Measurements from ENCODE around the gene MCM9.

The MCM9 gene

GRCh38 chr6:118934461-118935330 lies at the start of gene MCM9:
Gene MCM9 (minus strand): TSS chr6:118935159. CDS start chr6:118931723, 3,436 bp downstream.
- peak; percentile 83 for DNase-seq

DNA sequence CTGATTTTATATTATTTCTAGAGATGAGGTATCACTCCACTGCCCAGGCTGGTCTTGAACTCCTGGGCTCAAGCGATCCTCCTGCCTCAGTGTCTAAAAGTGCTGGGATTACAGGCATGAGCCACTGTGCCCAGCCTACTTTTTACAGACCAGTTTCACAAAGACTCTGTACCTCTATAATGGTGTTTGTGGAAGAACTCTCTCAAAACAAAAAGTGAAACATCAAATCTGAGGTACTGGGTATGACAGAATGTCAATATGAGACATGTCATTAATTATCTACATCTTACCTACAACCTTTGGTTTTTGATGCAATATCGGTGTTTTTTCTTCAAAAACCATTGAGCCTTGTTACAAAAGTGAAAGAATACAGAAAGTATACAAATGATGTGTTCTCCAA lies 49.4 kb upstream of the MCM9 start:
- DNase-seq = no peak

DNA sequence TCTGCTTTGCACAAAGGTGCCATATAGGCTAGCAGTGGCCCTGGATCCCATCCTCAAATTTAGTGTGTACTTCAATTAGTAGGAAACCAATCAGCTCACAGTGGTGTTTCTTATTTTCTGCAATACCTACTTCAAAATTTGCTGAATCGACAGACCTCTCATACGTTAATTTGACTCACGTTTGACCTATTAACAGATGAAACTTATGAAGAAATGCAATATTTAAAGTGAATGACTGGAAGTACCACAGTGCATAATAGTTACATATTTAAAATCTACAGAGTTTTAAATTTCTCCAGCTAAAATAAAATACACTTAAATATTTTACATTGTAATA lies 47.6 kb upstream of the MCM9 start:
- DNase-seq = no peak

- no peak for DNase-seq
Measured at GRCh38 chr6:118981884-118982574, 47.1 kb upstream of the MCM9 start.

DNA sequence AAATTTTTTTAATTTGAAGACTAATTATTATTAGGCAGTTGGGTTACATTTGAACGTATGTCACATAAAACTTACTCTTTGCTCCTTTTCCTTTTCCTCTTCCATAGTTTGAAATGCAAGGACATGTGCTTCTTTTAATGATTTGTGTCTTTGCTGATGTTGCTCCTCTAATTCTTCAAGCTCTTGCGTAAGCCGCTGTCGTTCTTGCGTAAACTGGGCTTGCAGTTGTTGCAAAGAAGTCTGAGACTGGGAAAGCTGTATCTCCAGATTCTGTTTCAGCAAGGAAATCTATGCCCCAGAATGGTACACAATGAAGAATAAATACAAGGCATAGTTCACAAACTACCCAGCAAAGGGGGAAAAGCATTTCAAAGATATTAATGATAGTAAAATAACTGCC lies 45.1 kb upstream of the MCM9 start:
- no peak for DNase-seq

- no peak for DNase-seq
Measured at GRCh38 chr6:118974790-118975189, 39.8 kb upstream of the MCM9 start.

GRCh38 chr6:118971682-118972081 lies 36.7 kb upstream of the MCM9 start:
- DNase-seq = no peak

GRCh38 chr6:118970866-118971265 lies 35.9 kb upstream of the MCM9 start:
- no peak for DNase-seq

GRCh38 chr6:118968416-118968815 lies 33.5 kb upstream of the MCM9 start:
- no peak for DNase-seq

DNA sequence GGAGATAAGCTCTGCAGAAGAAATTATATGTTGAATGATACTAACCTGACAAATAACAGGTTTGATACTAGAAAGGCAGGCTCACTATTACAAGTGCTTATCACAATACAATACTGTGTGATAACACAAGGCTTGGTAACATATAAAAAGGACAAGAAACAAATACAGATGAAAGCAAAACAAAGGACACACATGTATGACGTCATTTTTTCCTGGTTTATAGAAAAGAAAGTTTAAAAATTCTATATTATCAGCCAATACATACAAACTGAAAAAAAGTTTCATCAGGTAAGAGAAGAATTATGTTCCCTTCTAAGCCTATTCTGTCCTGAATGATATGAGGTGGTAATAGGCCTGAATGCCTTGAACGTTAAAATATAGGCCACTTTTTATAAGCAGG lies 32.3 kb upstream of the MCM9 start:
- no peak for DNase-seq

DNA sequence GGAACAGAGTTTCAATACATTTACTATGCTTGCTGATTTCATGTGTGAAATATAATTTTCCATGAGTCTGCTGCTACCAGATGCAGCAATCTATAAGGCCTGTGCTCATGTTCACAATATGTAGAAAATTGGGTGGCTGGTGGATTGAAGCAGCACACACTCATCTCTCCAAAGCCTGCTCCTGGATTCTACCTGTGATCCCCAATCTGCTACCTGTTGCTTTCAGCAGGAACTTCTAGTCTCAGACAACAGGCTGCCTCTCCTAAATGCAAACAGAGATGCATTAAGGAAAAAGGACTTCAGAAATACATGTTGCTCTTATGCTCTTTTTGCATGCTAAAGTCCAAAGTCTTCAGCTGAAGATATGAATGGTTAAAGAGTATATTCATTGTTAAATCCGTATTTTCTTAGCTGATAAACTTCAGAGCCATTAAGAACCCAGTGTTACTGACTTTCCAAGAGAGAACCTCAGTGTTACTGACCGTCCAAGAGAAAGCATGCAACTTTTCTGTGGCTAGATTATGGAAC lies 30.9 kb upstream of the MCM9 start:
- DNase-seq = no peak

- DNase-seq = no peak
Measured at GRCh38 chr6:118965371-118965770, 30.4 kb upstream of the MCM9 start.

DNA sequence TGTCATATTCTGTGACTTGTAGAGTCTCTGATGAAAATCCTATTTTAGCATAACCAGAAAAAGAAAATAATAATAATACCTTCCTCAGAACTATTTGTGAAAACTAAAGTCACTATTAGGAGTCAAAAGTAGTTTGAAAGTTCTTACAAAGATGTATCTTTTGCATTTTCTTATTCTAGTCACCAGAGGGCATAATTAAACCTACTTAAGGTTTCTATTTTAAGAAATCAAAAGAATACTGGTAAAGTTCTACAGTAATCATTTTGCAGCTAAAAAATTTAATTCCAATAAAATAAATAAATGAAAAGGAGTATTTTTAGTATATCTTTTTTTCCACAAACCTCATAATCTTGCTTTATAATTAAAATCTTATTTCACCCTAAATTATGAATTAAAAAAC lies 28.0 kb upstream of the MCM9 start:
- no peak for DNase-seq

- DNase-seq = no peak
Measured at GRCh38 chr6:118959903-118960302, 24.9 kb upstream of the MCM9 start.

DNA sequence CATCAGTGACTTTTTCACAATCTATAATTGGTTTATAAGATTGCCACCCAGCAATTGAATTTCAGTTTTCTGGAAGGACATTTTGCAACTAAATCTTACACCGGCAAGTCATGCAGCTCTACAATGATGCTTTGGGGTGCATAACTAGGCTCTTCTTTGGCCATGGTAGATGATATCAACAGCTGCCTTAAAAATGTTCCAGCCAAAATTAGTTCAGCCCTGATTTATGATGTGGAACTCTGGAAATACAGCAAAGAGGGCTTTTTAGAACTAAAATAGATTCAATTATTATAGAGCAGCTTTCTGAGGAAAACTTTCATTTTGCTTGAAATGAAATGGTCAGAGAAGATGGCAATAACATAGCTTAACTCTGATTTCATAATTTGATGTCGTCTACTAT lies 18.4 kb upstream of the MCM9 start:
- no peak for DNase-seq

DNA sequence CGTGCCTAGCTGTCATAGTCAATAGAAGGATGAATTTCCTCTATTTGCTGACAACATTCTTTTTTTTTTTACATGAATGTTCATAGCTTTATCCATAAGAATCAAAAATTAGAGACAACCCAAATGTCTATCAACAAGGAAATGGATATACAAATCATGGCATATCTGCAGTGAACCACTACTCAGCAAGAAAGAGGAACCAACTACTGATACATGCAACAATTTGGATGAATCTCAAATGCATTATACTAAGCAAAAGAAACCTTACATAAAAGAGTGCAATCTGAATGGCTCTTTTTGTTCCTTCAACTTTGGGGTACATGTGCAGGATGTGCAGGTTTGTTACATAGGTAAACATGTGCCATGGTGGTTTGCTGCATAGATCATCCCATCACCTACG lies 17.7 kb upstream of the MCM9 start:
- DNase-seq = no peak

DNA sequence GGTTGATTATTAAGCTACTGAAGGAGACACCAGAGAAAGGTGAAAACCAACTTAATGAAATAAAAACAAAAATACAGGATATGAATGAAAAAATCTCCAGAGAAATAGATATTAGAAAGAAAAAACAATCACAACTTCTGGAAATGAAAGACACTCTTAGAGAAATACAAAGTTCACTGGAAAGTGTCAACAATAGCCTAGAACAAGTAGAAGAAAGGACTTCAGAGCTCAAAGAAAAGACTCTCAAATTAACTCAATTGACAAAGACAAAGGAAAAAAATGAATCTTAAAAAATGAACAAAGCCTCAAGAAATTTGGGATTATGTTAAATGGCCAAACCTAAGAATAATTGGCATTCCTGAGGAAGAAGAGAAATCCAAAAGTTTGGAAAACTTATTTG lies 10.3 kb upstream of the MCM9 start:
- DNase-seq = no peak

GRCh38 chr6:118940770-118941169 lies 5.8 kb upstream of the MCM9 start:
- DNase-seq = no peak

DNA sequence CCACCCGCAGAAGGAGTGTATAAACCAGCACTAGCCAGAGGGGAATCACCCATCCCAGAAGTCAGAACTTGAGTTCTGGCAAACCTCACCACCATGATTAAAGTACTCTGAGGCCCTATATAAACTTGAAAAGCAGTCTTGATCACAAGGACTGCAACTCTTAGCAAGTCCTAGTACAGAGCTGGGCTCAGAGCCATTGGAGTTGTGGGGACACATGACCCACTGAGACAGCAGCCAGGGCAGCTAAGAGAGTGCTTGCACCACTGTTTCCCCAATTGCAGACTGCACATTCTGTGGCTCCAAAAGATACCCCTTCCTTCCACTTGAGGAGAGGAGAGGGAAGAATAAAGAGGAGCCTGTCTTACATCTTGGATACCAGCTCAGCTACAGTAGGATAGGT lies 4.7 kb upstream of the MCM9 start:
- DNase-seq = no peak

DNA sequence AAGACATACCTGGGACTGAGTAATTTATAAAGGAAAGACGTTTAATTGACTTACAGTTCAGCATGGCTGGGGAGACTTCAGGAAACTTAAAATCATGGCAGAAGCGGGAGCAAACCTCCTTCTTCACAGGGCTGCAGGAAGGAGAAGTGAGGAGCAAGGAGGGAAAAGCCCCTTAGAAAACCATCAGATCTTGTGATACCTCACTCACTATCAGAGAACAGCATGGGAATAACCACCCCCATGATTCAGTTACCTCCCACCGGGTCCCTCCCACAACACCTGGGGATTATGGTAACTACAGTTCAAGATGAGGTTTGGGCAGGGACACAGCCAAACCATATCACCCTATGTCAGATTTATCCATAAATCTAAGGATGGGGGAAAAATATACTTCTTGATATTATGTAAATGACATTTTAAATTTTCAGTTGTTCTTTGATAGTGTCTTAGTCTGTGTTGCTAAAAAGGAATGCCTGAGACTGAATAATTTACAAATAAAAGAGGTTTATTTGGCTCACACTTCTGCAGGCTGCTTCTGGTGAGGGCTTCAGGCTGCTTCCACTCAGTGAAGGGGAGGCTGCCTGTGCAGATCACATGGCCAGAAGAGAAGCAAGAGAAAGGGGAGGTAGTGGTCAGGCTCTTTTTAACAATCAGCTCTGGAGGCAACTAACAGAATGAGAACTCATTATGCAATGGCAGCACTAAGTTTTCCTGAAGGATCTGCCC lies 1.2 kb upstream of the MCM9 start:
- no peak for DNase-seq

DNA sequence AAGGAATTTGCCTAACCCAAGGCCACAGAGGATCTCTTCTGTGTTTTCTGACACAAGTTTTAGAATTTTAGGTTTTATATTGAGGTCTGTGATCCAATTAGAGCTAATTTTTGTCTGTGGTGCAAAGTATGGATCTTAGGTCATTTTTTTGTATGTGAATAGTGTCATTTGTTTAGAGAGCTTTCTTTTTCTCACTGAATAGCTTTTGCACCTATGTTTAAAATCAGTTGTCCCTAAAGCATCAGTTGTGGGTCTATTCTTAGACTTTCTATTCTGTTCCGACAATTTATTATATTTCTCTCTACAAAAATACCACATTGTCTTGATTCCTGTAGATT lies 341 bp upstream of the MCM9 start:
- DNase-seq = no peak

- DNase-seq = no peak
Measured at GRCh38 chr6:118933855-118934460, 1.0 kb downstream of the MCM9 start.

GRCh38 chr6:118932421-118932820 lies 2.5 kb downstream of the MCM9 start:
- DNase-seq = no peak
